Retinal pigment epithelial cell (primary cell): ENCODE results near the gene HSFX3.
"Not testable (repeated sequence)": the region's sequence is repeated elsewhere in the genome, so short reads cannot be mapped to it uniquely, and the experiment has no call there.

Source experiments
- DNase-seq: peaks from one replicate; pipeline ENCODE4 v3.0.0-alpha.2; 2010; ENCODE audit warnings: low read depth
- H3K4me3 ChIP-seq: 2 replicates; pipeline ENCODE4 v1.5.1; 2011; ENCODE audit warnings: mild to moderate bottlenecking, low read length, control low read depth, moderate library complexity
- TF ChIP-seq, protein P1 (sequence below): conservative IDR thresholded peaks from 2 replicates; pipeline ENCODE4 v1.5.1; 2011; ENCODE audit warnings: low read depth, low read length, control low read depth, inconsistent platforms

HSFX3 gene

DNA sequence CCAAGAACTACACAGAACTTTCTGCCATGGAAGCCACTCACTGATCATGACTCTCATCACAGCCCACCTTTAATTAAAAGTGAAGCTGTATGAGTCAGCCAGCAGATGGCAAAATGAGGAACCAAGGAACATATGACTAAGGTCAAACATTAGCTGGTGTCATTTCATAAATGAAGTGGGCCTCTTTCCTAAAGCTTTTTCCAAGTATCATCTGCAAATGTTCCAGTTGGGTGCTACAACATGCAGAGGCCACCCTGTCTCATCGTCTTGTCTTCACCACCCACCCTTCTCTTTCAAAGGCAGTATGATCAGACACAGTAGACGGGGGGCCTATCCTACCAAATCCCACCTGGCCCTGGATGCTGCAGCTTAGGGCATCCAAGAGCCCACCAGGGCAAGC lies 18.1 kb downstream of the HSFX3 start:
- no peak overlapping the region for H3K4me3 ChIP-seq
- TF ChIP-seq, protein P1, sequence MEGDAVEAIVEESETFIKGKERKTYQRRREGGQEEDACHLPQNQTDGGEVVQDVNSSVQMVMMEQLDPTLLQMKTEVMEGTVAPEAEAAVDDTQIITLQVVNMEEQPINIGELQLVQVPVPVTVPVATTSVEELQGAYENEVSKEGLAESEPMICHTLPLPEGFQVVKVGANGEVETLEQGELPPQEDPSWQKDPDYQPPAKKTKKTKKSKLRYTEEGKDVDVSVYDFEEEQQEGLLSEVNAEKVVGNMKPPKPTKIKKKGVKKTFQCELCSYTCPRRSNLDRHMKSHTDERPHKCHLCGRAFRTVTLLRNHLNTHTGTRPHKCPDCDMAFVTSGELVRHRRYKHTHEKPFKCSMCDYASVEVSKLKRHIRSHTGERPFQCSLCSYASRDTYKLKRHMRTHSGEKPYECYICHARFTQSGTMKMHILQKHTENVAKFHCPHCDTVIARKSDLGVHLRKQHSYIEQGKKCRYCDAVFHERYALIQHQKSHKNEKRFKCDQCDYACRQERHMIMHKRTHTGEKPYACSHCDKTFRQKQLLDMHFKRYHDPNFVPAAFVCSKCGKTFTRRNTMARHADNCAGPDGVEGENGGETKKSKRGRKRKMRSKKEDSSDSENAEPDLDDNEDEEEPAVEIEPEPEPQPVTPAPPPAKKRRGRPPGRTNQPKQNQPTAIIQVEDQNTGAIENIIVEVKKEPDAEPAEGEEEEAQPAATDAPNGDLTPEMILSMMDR: no peak
- no peak for DNase-seq

DNA sequence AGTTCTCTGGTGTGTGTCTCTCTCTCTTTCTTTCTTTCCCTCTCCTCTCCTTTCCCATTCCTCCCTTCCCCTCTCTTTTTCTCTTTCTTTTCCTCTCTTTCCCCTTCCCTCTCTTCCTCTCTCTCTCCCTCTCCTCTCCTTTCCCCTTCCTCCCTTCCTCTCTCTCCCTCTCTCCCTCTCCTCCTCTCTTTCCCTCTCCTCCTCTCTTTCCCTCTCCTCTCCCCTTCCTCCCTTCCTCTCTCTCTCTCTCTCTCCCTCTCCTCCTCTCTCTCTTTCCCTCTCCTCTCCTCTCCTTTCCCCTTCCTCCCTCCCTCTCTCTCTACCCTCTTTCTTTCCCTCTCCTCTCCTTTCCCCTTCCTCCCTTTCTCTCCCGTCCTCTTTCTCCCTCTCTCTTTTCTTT lies 21.3 kb downstream of the HSFX3 start:
- TF ChIP-seq, protein P1: no peak
- no peak for DNase-seq
- no peak overlapping the region for H3K4me3 ChIP-seq

DNA sequence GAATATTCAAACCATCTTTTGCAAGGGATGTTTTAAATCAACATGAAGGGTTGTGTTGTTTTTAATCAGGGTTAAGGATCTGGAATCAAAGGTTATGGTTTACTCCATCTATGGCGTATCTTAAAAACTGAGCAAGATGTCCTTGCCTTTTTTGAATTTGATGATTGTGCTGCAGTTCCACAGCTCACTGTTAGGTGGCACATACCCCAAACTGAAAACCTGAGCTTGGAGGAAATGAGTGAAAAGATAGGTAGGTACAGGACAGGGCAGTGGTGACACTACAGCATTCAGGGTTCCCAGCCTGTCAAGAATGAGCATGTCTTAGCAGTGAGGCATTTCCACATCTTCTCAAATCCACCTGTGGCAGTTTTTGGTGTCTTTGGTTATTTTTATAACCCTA lies 22.0 kb downstream of the HSFX3 start:
- H3K4me3 ChIP-seq: no peak overlapping the region
- TF ChIP-seq, protein P1: peak; percentile 68
- no peak for DNase-seq

DNA sequence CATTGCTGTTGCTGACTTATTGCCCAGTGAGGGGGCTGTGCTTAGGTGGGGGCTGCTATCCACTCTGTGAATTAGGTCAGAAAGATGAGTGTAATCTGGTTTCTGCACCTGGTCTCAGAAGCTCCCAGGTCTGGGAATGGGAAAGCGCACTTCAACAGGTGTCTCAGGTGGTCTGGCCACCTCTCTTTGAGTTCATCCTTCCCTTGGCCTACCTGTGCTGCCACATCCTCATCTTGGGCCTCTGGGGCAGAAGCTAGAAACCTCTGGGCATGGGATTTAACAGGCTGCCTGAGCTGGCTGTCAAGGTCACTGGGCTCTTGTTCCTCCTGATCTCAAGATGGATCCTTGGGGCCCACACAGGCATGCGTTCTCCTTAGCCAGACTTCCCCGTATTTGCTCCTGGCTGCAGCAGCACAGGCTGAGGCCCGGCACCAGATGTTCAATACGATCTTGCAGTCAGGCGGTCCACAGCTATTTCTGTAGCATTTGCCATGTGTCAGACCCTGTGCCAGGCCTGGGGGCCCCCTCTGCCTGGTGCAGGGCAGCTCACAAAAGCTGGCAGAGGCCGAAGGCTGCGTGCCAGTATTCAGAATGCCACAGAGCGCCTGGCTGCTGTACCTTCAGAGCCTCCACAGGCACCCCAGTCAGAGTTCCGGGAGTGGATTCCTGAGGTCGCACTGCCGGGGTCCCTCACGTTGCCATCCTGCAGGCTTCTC lies 23.2 kb downstream of the HSFX3 start:
- H3K4me3 ChIP-seq, DNase-seq: not testable (repeated sequence)

DNA sequence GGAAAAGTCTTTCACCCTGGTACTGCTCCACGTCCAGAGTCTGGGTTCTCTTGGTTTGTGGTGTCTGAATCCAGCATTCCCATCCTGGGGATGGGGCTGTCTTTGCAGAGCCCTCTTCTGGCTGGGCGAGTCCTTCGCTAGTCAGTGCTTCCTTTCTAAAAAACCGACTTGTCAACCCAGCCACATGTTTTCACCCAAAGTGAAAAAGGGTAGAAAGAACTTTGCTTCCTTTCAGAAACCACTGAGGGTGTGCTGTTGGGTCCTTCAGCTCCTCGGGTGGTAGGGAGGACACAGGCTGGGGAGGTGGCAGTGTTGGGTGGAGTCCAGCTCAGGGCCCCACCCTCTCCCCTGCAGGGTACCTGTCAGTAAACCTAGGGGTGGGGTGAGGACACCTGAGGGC lies 23.8 kb downstream of the HSFX3 start:
- H3K4me3 ChIP-seq, DNase-seq: not testable (repeated sequence)

DNA sequence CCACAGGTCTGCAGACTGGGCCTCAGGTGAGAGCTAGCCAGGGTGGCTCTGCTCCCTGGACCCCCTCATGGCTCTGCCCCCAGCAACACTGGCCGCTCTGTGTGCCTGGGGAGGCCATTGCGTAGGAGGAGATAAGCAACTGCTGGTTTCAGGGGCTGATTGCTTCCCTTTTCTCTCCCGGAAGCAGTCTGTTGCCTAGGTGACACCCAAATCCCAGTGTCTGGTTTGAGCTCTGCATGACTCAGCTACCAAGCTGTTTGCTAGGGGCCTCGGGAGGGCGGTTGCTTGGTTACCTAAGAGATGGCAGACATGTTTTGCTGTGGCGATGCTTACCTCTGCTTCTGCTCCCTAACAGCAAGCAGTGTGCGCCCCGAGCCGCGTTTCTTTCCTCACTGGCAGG lies 24.3 kb downstream of the HSFX3 start:
- H3K4me3 ChIP-seq, DNase-seq: not testable (repeated sequence)

DNA sequence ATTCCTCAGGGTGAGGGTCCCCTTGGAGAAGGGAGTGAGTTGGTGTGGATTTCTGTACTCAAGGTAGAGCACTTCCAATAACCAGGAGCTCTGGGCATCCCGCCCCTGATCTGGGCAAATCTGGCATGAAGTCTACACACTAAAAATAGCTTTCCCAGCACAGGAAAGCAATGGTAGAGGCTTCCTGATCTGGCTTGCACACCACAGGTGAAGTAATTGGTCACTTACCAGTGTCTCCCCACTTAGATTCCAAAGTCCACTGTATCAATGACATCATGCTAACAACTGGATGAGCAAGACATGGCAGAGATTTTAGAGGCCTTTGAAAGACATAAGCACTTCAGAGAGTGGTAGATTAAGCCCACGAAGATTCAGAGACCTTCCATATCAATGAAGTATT lies 26.8 kb downstream of the HSFX3 start:
- TF ChIP-seq, protein P1: no peak
- H3K4me3 ChIP-seq: no peak overlapping the region
- DNase-seq: no peak

DNA sequence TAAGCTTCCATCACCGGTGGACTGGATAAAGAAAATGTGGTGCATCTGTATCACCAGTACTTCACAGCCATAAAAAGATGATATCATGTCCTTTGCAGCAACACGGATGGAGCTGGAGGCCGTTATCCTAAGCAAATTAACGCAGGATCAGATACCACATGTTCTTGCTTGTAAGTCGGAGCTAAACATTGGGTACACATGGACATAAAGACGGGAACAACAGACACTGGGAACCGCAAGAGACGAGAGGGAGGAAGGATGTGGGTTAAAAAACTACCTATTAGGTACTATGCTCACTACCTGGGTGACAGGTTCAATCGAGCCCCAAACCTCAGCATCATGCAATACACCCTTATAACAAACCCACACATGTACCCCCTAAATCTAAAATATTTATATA lies 28.3 kb downstream of the HSFX3 start:
- DNase-seq: no peak
- TF ChIP-seq, protein P1: no peak
- H3K4me3 ChIP-seq: no peak overlapping the region

DNA sequence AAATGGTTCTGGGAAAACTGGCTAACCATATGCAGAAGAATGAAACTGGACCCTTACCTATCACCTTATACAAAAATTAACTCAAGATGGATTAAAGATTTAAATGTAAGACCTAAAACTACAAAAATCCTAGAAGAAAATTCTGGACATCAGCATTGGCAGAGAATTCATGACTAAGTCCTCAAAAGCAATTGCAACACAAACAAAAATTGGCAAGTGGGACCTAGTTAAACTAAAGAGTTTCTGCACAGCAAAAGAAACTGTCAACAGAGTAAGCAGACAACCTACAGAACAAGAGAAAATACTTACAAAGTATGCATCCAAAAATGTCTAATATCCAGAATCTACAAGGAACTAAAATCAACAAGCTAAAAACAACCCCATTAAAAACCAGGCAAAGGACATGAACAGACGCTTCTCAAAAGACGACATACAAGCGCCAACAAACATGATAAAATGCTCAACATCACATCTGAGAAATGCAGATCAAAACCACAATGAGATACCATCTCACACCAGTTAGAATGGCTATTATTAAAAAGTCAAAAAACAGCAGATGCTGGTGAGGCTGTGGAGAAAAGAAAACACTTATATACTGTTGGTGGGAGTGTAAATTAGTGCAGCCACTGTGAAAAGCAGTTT lies 29.0 kb downstream of the HSFX3 start:
- not testable (repeated sequence) for DNase-seq, H3K4me3 ChIP-seq
